Measurements from ENCODE around the gene ZFYVE9.

The ZFYVE9 gene

GRCh38 chr1:52190500-52191252 lies 48.8 kb downstream of the ZFYVE9 start:
- Histone ChIP-seq H3K18ac (ENCODE audit: low read length) (no peak overlapping the region), H3K36me3 (ENCODE audit: control insufficient read depth in 1 of 2, insufficient read depth in 2 of 2, low read length in 2 of 2) (peaks cover 0 to under 1% of the 10 kb centered on the region in 2 experiments), H3K23ac (ENCODE audit: low read length) (no peak overlapping the region), H2BK120ac (ENCODE audit: insufficient read depth, low read length, poor library complexity) (no peak overlapping the region), H4K12ac (ENCODE audit: low read depth, low read length) (no peak overlapping the region), H4K91ac (ENCODE audit: low read depth, low read length) (no peak overlapping the region), H3K4me3 (ENCODE audit: low read depth, low read length) (no peak overlapping the region), H3K9ac (ENCODE audit: low read length) (no peak overlapping the region), H3K14ac (ENCODE audit: low read length) (no peak overlapping the region), H3K27me3 (ENCODE audit: insufficient read depth, low read length) (no peaks in the 10 kb centered on the region), H3K79me1 (ENCODE audit: low read length) (no peaks in the 10 kb centered on the region), H3K4me1 (ENCODE audit: control insufficient read depth in 1 of 2, insufficient read depth in 2 of 2, low read length in 2 of 2) (no peaks in the 10 kb centered on the region), H2BK12ac (ENCODE audit: low read length) (peak overlapping the region; percentile 9), H2BK5ac (ENCODE audit: low read depth, low read length, poor library complexity) (no peak overlapping the region), H2AK5ac (ENCODE audit: low read length) (no peak overlapping the region), H3K79me2 (ENCODE audit: control insufficient read depth, insufficient read depth, low read length, poor library complexity) (no peaks in the 10 kb centered on the region), H3K9me3 (ENCODE audit: insufficient read depth, low read depth, low read length) (no peaks in the 10 kb centered on the region), H3K27ac (ENCODE audit: low read depth, low read length) (no peak overlapping the region), H2AFZ (ENCODE audit: insufficient read depth, low read length, poor library complexity) (no peak overlapping the region), H3K4ac (ENCODE audit: low read depth, low read length) (no peak overlapping the region), H3K4me2 (ENCODE audit: low read length) (no peak overlapping the region), H4K8ac (ENCODE audit: low read depth, low read length) (no peak overlapping the region)
- WGBS (ENCODE audit: extremely low coverage, insufficient coverage, insufficient read length) = no CpG with 5 or more reads among the region's 4 CpGs
- DNase-seq = no peak

- WGBS (ENCODE audit: extremely low coverage, insufficient coverage, insufficient read length) = no CpG with 5 or more reads among the region's 2 CpGs
Observed at GRCh38 chr1:52191395-52191965, 49.6 kb downstream of the ZFYVE9 start.

GRCh38 chr1:52192024-52192423 lies 50.1 kb downstream of the ZFYVE9 start:
- no peak overlapping the region for H4K8ac ChIP-seq (ENCODE audit: low read depth, low read length)
- no peak overlapping the region for H3K23ac ChIP-seq (ENCODE audit: low read length)
- H3K27ac ChIP-seq (ENCODE audit: low read depth, low read length) = no peak overlapping the region
- no peak overlapping the region for H2AFZ ChIP-seq (ENCODE audit: insufficient read depth, low read length, poor library complexity)
- no CpG with 5 or more reads among the region's 2 CpGs for WGBS (ENCODE audit: extremely low coverage, insufficient coverage, insufficient read length)
- H3K4me3 ChIP-seq (ENCODE audit: low read depth, low read length) = no peak overlapping the region
- no peak overlapping the region for H4K91ac ChIP-seq (ENCODE audit: low read depth, low read length)
- H3K36me3 ChIP-seq (ENCODE audit: control insufficient read depth in 1 of 2, insufficient read depth in 2 of 2, low read length in 2 of 2) = peaks cover 0 to 2% of the 10 kb centered on the region in 2 experiments
- no peak for DNase-seq
- no peak overlapping the region for H3K9ac ChIP-seq (ENCODE audit: low read length)
- no peaks in the 10 kb centered on the region for H3K27me3 ChIP-seq (ENCODE audit: insufficient read depth, low read length)
- H3K18ac ChIP-seq (ENCODE audit: low read length) = no peak overlapping the region
- no peak overlapping the region for H3K4ac ChIP-seq (ENCODE audit: low read depth, low read length)
- no peak overlapping the region for H2BK5ac ChIP-seq (ENCODE audit: low read depth, low read length, poor library complexity)
- H2BK12ac ChIP-seq (ENCODE audit: low read length) = no peak overlapping the region
- no peak overlapping the region for H3K14ac ChIP-seq (ENCODE audit: low read length)
- no peak overlapping the region for H4K12ac ChIP-seq (ENCODE audit: low read depth, low read length)
- H3K79me2 ChIP-seq (ENCODE audit: control insufficient read depth, insufficient read depth, low read length, poor library complexity) = no peaks in the 10 kb centered on the region
- H2AK5ac ChIP-seq (ENCODE audit: low read length) = no peak overlapping the region
- H3K4me1 ChIP-seq (ENCODE audit: control insufficient read depth in 1 of 2, insufficient read depth in 2 of 2, low read length in 2 of 2) = no peaks in the 10 kb centered on the region
- no peak overlapping the region for H2BK120ac ChIP-seq (ENCODE audit: insufficient read depth, low read length, poor library complexity)
- H3K9me3 ChIP-seq (ENCODE audit: insufficient read depth, low read depth, low read length) = no peaks in the 10 kb centered on the region
- H3K79me1 ChIP-seq (ENCODE audit: low read length) = no peaks in the 10 kb centered on the region
- no peak overlapping the region for H3K4me2 ChIP-seq (ENCODE audit: low read length)

More at GRCh38 chr1:52191395-52191965, 49.6 kb downstream of the ZFYVE9 start:
- peaks cover 0 to 2% of the 10 kb centered on the region in 2 experiments for H3K36me3 ChIP-seq (ENCODE audit: control insufficient read depth in 1 of 2, insufficient read depth in 2 of 2, low read length in 2 of 2)
- no peak overlapping the region for H2AK5ac ChIP-seq (ENCODE audit: low read length)
- no peaks in the 10 kb centered on the region for H3K27me3 ChIP-seq (ENCODE audit: insufficient read depth, low read length)
- H2BK5ac ChIP-seq (ENCODE audit: low read depth, low read length, poor library complexity) = no peak overlapping the region
- H2BK12ac ChIP-seq (ENCODE audit: low read length) = no peak overlapping the region
- H3K18ac ChIP-seq (ENCODE audit: low read length) = no peak overlapping the region
- H4K12ac ChIP-seq (ENCODE audit: low read depth, low read length) = no peak overlapping the region
- H2AFZ ChIP-seq (ENCODE audit: insufficient read depth, low read length, poor library complexity) = no peak overlapping the region
- H3K14ac ChIP-seq (ENCODE audit: low read length) = no peak overlapping the region
- no peaks in the 10 kb centered on the region for H3K79me2 ChIP-seq (ENCODE audit: control insufficient read depth, insufficient read depth, low read length, poor library complexity)
- no peak overlapping the region for H3K9ac ChIP-seq (ENCODE audit: low read length)
- DNase-seq = peak; percentile 28 to 84
- H3K4me2 ChIP-seq (ENCODE audit: low read length) = no peak overlapping the region
- H3K79me1 ChIP-seq (ENCODE audit: low read length) = no peaks in the 10 kb centered on the region
- no peak overlapping the region for H3K4ac ChIP-seq (ENCODE audit: low read depth, low read length)
- H4K91ac ChIP-seq (ENCODE audit: low read depth, low read length) = no peak overlapping the region
- no peaks in the 10 kb centered on the region for H3K4me1 ChIP-seq (ENCODE audit: control insufficient read depth in 1 of 2, insufficient read depth in 2 of 2, low read length in 2 of 2)
- no peak overlapping the region for H4K8ac ChIP-seq (ENCODE audit: low read depth, low read length)
- H3K27ac ChIP-seq (ENCODE audit: low read depth, low read length) = no peak overlapping the region
- no peak overlapping the region for H2BK120ac ChIP-seq (ENCODE audit: insufficient read depth, low read length, poor library complexity)
- no peaks in the 10 kb centered on the region for H3K9me3 ChIP-seq (ENCODE audit: insufficient read depth, low read depth, low read length)
- H3K4me3 ChIP-seq (ENCODE audit: low read depth, low read length) = no peak overlapping the region
- H3K23ac ChIP-seq (ENCODE audit: low read length) = no peak overlapping the region

GRCh38 chr1:52192436-52192835 lies 50.5 kb downstream of the ZFYVE9 start:
- H4K12ac ChIP-seq (ENCODE audit: low read depth, low read length) = no peak overlapping the region
- H3K27ac ChIP-seq (ENCODE audit: low read depth, low read length) = no peak overlapping the region
- H3K4me3 ChIP-seq (ENCODE audit: low read depth, low read length) = no peak overlapping the region
- no peak overlapping the region for H4K8ac ChIP-seq (ENCODE audit: low read depth, low read length)
- no peak overlapping the region for H3K14ac ChIP-seq (ENCODE audit: low read length)
- no peak overlapping the region for H2AK5ac ChIP-seq (ENCODE audit: low read length)
- no peak overlapping the region for H3K4ac ChIP-seq (ENCODE audit: low read depth, low read length)
- no peaks in the 10 kb centered on the region for H3K4me1 ChIP-seq (ENCODE audit: control insufficient read depth in 1 of 2, insufficient read depth in 2 of 2, low read length in 2 of 2)
- no peak overlapping the region for H3K9ac ChIP-seq (ENCODE audit: low read length)
- H2BK5ac ChIP-seq (ENCODE audit: low read depth, low read length, poor library complexity) = no peak overlapping the region
- H3K18ac ChIP-seq (ENCODE audit: low read length) = no peak overlapping the region
- H3K4me2 ChIP-seq (ENCODE audit: low read length) = no peak overlapping the region
- no CpG with 5 or more reads among the region's 1 CpG for WGBS (ENCODE audit: extremely low coverage, insufficient coverage, insufficient read length)
- H3K9me3 ChIP-seq (ENCODE audit: insufficient read depth, low read depth, low read length) = no peaks in the 10 kb centered on the region
- no peak overlapping the region for H2AFZ ChIP-seq (ENCODE audit: insufficient read depth, low read length, poor library complexity)
- no peak overlapping the region for H2BK12ac ChIP-seq (ENCODE audit: low read length)
- peak; percentile 28 to 75 for DNase-seq
- no peaks in the 10 kb centered on the region for H3K27me3 ChIP-seq (ENCODE audit: insufficient read depth, low read length)
- H3K23ac ChIP-seq (ENCODE audit: low read length) = no peak overlapping the region
- no peak overlapping the region for H2BK120ac ChIP-seq (ENCODE audit: insufficient read depth, low read length, poor library complexity)
- H3K79me2 ChIP-seq (ENCODE audit: control insufficient read depth, insufficient read depth, low read length, poor library complexity) = no peaks in the 10 kb centered on the region
- no peak overlapping the region for H4K91ac ChIP-seq (ENCODE audit: low read depth, low read length)
- peaks cover 0 to 2% of the 10 kb centered on the region in 2 experiments for H3K36me3 ChIP-seq (ENCODE audit: control insufficient read depth in 1 of 2, insufficient read depth in 2 of 2, low read length in 2 of 2)
- no peaks in the 10 kb centered on the region for H3K79me1 ChIP-seq (ENCODE audit: low read length)

Measured in trophoblast cell (in vitro differentiated cells and primary cell).